ENCODE data around the gene JMJD6.
"Not testable (repeated sequence)": the region's sequence is repeated elsewhere in the genome, so short reads cannot be mapped to it uniquely, and the experiment has no call there.

Gene JMJD6

DNA sequence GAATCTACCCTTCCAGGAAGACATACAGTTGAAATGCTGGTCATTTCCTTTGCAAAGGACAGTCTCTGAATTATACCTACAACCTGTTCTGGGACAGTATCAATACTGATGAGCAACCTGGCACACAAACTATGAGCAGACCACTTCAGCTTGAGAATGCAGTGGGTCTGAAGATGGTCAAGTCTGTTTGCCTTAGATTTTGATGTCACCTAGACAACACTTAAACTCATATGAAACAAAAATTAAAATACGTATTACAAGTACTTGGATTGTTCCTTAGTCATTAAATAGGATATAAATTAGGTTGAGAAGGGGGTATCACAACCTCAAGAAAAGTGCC, 7.2 kb upstream of the JMJD6 start:
- TF ChIP-seq, protein P1, sequence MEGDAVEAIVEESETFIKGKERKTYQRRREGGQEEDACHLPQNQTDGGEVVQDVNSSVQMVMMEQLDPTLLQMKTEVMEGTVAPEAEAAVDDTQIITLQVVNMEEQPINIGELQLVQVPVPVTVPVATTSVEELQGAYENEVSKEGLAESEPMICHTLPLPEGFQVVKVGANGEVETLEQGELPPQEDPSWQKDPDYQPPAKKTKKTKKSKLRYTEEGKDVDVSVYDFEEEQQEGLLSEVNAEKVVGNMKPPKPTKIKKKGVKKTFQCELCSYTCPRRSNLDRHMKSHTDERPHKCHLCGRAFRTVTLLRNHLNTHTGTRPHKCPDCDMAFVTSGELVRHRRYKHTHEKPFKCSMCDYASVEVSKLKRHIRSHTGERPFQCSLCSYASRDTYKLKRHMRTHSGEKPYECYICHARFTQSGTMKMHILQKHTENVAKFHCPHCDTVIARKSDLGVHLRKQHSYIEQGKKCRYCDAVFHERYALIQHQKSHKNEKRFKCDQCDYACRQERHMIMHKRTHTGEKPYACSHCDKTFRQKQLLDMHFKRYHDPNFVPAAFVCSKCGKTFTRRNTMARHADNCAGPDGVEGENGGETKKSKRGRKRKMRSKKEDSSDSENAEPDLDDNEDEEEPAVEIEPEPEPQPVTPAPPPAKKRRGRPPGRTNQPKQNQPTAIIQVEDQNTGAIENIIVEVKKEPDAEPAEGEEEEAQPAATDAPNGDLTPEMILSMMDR (IDR thresholded peaks at IDR 0.05; ENCODE audit: control extremely low read depth, extremely low read depth, low read depth, missing control alignments): no peak

DNA sequence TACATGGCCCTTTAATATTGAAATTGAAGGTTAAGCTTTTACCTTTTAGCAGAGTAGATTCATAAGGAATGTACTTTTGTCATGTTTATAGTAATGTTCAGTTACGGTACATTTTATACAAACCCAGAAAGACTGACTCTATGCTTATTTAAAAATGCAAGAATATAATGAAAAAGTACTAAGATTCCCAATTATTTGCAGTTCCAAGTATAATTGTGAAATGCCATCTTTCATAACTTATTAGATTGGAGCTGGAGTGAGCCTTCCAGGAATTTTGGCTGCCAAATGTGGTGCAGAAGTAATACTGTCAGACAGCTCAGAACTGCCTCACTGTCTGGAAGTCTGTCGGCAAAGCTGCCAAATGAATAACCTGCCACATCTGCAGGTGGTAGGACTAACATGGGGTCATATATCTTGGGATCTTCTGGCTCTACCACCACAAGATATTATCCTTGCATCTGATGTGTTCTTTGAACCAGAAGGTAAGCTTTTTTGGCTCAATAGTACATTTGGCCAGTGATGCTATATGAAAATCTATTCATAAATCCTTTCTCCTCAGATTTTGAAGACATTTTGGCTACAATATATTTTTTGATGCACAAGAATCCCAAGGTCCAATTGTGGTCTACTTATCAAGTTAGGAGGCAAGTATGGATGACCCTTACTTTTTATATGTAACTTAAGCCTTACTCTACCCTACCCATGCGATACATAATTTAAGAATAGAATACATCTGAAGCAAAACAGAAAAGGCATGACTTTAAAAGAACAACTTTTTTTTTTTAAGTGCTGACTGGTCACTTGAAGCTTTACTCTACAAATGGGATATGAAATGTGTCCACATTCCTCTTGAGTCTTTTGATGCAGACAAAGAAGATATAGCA, 6.6 kb upstream of the JMJD6 start:
- CTCF ChIA-PET: no interaction called here
- TF ChIP-seq, protein P1 (IDR thresholded peaks at IDR 0.05; ENCODE audit: control extremely low read depth, extremely low read depth, low read depth, missing control alignments): no peak
- DNase-seq (ENCODE audit: extremely low spot score): no peak
- POLR2A ChIA-PET: interaction anchor here (0.6 to 1.8 kb wide), 2 partner anchors 11 to 16 kb away, joined by 7 read pairs; no protein-coding TSS in a partner anchor

More for the DNA sequence above, 7.2 kb upstream of the JMJD6 start:
- POLR2A ChIA-PET: no interaction called here
- CTCF ChIA-PET: no interaction called here
- DNase-seq (ENCODE audit: extremely low spot score): no peak

DNA sequence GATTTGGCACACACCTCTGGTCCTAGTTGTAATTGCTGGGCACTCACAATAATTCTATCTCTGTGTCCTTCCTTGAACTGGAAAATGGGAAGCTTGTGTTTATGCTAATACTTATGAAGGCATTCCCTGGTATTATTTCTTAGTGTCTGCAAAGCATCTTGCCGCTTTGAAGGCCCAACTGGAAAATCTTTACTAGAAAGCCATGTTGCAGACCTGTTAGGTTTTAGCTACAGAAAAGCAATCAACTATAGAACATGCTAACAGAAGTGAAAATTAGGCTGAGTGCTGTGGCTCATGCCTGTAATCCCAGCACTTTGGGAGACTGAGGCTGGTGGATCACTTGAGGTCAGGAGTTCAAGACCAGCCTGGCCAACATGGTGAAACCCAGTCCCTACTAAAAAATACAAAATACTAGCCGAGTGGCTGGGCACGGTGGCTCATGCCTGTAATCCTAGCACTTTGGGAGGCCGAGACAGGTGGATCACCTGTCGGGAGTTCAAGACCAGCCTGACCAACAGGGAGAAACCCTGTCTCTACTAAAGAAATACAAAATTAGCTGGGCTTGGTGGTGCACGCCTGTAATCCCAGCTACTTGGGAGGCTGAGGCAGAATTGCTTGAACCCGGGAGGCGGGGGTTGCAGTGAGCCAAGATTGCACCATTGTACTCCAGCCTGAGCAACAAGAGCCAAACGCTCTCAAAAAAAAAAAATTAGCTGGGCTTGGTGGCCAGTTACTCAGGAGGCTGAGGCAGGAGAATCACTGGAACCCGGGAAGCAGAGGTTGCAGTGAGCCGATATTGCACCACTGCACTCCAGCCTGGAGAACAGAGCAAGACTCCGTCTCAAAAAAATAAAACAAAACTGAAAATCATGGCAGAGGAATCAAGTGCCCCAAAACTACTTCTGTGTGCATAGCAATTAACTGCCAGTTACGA, 5.7 kb upstream of the JMJD6 start:
- not testable (repeated sequence) for DNase-seq (ENCODE audit: extremely low spot score)
- ChIA-PET POLR2A (interaction anchor here (0.6 to 1.8 kb wide), 2 partner anchors 10 to 15 kb away, joined by 7 read pairs; no protein-coding TSS in a partner anchor), CTCF (interaction anchor here (0.9 kb wide), 1 partner anchor 209 kb away, joined by 3 read pairs; no protein-coding TSS in a partner anchor)

DNA sequence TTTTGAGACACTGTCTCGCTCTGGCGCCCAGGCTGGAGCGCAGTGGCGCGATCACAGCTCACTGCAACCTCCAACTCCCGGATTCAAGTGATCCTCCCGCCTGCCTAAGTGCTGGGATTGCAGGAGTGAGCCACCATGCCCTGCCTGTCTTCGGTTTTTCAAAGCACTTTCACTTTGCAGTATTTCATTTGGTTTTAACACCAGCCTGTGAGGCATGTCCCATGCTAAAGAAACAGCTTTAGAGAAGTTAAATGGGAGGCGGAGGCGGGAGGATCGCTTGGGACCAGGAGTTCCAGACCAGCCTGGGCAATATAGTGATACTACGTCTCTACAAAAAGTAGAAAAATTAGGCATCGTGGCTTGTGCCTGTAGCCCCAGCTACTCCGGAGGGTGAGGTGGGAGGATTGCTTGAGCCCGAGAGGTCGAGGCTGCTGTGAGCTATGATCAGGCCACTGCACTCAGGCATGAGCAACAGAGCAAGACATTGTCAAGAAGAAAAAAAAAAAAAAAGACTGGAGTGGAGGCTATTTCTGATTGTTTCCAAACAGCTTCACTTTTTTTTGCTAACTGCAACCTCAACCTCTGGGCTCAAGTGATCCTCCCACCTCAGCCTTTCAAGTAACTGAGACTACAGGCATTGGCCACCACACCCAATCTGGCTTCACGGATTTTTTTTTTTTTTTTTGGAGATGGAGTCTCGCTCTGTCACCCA, 1.5 kb upstream of the JMJD6 start:
- DNase-seq (ENCODE audit: extremely low spot score): no peak
- ChIA-PET CTCF (interaction anchor here (0.7 to 6.4 kb wide), 7 partner anchors 9 to 361 kb away, joined by 3 to 45 read pairs (median 3); partner anchors contain the start of genes MFSD11 and SRSF2), POLR2A (interaction anchor here (0.6 to 3.2 kb wide), 8 partner anchors 10 to 1476 kb away, joined by 3 to 58 read pairs (median 4); partner anchors contain the start of genes MFSD11 and SRSF2)
- TF ChIP-seq, protein P1 (IDR thresholded peaks at IDR 0.05; ENCODE audit: control extremely low read depth, extremely low read depth, low read depth, missing control alignments): no peak

DNA sequence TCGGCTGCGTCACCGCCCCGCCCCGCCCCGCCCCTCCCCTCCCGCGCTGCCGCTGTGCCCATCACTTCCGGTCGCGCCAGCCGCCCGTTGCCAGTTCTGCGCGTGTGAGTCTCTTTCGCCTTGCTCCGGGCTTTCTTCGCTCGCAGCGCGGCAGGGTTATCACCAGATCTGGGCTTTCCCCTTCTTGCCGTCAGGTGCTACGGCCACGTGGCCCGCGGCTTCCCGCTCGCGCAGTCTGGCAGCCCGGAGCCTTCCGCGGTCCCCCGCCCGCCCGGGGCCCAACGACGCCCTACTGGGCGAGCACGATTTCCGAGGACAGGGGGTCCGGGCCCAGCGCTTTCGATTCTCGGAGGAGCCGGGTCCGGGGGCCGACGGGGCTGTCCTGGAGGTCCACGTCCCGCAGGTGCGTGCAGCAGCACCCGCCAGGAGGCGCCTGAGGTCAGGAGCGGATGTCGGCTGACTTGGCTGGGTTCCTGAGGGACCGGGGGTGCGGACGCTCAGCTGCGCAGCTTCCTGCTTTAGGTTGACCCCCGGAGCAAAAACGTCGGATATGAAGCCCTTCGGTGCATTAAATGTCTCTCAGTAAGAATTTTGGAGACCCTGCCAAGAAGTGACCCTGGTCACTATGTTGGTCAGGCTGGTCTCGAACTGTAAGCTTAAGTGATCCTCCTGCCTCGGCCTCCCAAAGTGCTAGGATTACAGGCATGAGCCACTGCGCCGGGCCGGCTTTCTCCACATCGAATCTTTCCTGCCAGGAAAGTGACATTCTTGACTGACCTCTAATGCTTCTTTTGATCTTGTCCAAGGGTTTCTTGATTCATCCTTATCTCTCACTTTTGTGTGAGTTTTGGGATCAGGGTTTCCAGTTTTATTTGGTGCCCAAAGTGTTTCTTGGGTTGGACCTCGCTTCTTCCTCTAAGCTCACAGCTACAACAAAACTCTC, 641 bp upstream of the JMJD6 start, which contains the start of gene METTL23:
Gene METTL23, plus strand, starts transcription at position 64 of the 943 bp plus-strand sequence. CDS start 2,872 bp downstream, outside the sequence.
- peak; percentile 81 for DNase-seq (ENCODE audit: extremely low spot score)
- CTCF ChIA-PET: interaction anchor here (0.7 to 6.4 kb wide), 8 partner anchors 8 to 362 kb away, joined by 3 to 45 read pairs (median 3); partner anchors contain the start of genes MFSD11 and SRSF2
- POLR2A ChIA-PET: interaction anchor here (0.6 to 3.2 kb wide), 6 partner anchors 10 to 1456 kb away, joined by 3 to 58 read pairs (median 6); partner anchors contain the start of genes MFSD11 and SRSF2
- TF ChIP-seq, protein P1 (IDR thresholded peaks at IDR 0.05; ENCODE audit: control extremely low read depth, extremely low read depth, low read depth, missing control alignments): peak; percentile 75

Measured in GM10248 (cell line).